Loucy (cell line): ENCODE measurements around the gene AEBP2.

ENCODE experiments used
- H2AFZ ChIP-seq: fragments of 200-600 bp; sonication (generic); 2 replicates; pipeline ENCODE4 v1.6.0; 2016; ENCODE audit warnings: antibody characterized with exemption, mild to moderate bottlenecking, low read length, moderate library complexity
- H3F3A ChIP-seq: fragments of 200-600 bp; 2 replicates; pipeline ENCODE4 v1.6.0; 2016; ENCODE audit warnings: antibody characterized with exemption, low read depth, mild to moderate bottlenecking
- H3K27me3 ChIP-seq: fragments of 200-600 bp; sonication (generic); 2 replicates; pipeline ENCODE4 v1.6.1; 2014; ENCODE audit warnings: low read length, mild to moderate bottlenecking; ENCODE audit not compliant: insufficient read depth, poor library complexity, severe bottlenecking
- H3K36me3 ChIP-seq: fragments of 200-600 bp; sonication (generic); 2 replicates; pipeline ENCODE4 v1.6.1; 2016; ENCODE audit warnings: low read length; ENCODE audit not compliant: insufficient read depth
- H3K4me1 ChIP-seq: fragments of 200-600 bp; sonication (generic); 2 replicates; pipeline ENCODE4 v1.5.1; 2014; ENCODE audit warnings: low read length, mild to moderate bottlenecking; ENCODE audit not compliant: insufficient read depth, poor library complexity, severe bottlenecking
- H3K4me2 ChIP-seq: fragments of 200-600 bp; sonication (generic); 2 replicates; pipeline ENCODE4 v1.6.0; 2014; ENCODE audit warnings: antibody characterized with exemption, low read length, low read depth, mild to moderate bottlenecking; ENCODE audit not compliant: poor library complexity, severe bottlenecking
- H3K4me3 ChIP-seq: fragments of 200-600 bp; sonication (generic); 2 replicates; pipeline ENCODE4 v1.5.1; 2014; ENCODE audit warnings: low read length, mild to moderate bottlenecking, mixed read lengths; ENCODE audit not compliant: poor library complexity, severe bottlenecking
- H3K79me2 ChIP-seq: fragments of 200-600 bp; sonication (generic); 2 replicates; pipeline ENCODE4 v1.6.1; 2014; ENCODE audit warnings: low read length; ENCODE audit not compliant: insufficient read depth
- H3K9ac ChIP-seq: fragments of 200-600 bp; sonication (generic); 2 replicates; pipeline ENCODE4 v1.6.0; 2014; ENCODE audit warnings: mild to moderate bottlenecking, low read depth, low read length, moderate library complexity; ENCODE audit not compliant: poor library complexity, severe bottlenecking
- H3K9me2 ChIP-seq: fragments of 200-600 bp; sonication (generic); replicated peaks from 2 replicates; pipeline ENCODE4 v1.6.1; 2016; ENCODE audit warnings: low read depth, low read length, mixed read lengths
- H3K9me3 ChIP-seq: fragments of 200-600 bp; sonication (generic); 2 replicates; pipeline ENCODE4 v1.6.1; 2014; ENCODE audit warnings: mild to moderate bottlenecking, antibody characterized with exemption, low read length, low read depth; ENCODE audit not compliant: insufficient read depth
- H4K20me1 ChIP-seq: fragments of 200-600 bp; sonication (generic); 2 replicates; pipeline ENCODE4 v1.6.0; 2014; ENCODE audit warnings: antibody characterized with exemption, low read length, mild to moderate bottlenecking; ENCODE audit not compliant: insufficient read depth, poor library complexity, severe bottlenecking
- CTCF ChIP-seq: fragments of 200-600 bp; sonication (generic); conservative IDR thresholded peaks from 2 replicates; pipeline ENCODE4 v1.5.1; 2014; ENCODE audit warnings: mild to moderate bottlenecking, antibody characterized with exemption, low read length
- EZH2phosphoT487 ChIP-seq: fragments of 200-600 bp; IDR thresholded peaks from 2 replicates; pipeline ENCODE4 v1.6.1; 2018; ENCODE audit warnings: antibody characterized with exemption, mild to moderate bottlenecking, moderate library complexity, borderline replicate concordance

The AEBP2 gene

GRCh38 chr12:19402211-19402610 lies 37.1 kb upstream of the AEBP2 start:
- Histone ChIP-seq H3K36me3 (no peaks in the 10 kb centered on the region), H2AFZ (no peak overlapping the region), H3K9ac (no peak overlapping the region), H4K20me1 (no peaks in the 10 kb centered on the region), H3K79me2 (no peaks in the 10 kb centered on the region), H3K9me2 (no peaks in the 10 kb centered on the region), H3F3A (no peaks in the 10 kb centered on the region), H3K9me3 (no peaks in the 10 kb centered on the region), H3K4me1 (no peaks in the 10 kb centered on the region), H3K27me3 (no peaks in the 10 kb centered on the region), H3K4me3 (no peak overlapping the region), H3K4me2 (no peak overlapping the region)
- TF ChIP-seq EZH2phosphoT487, result no peak
- TF ChIP-seq CTCF, result no peak

DNA sequence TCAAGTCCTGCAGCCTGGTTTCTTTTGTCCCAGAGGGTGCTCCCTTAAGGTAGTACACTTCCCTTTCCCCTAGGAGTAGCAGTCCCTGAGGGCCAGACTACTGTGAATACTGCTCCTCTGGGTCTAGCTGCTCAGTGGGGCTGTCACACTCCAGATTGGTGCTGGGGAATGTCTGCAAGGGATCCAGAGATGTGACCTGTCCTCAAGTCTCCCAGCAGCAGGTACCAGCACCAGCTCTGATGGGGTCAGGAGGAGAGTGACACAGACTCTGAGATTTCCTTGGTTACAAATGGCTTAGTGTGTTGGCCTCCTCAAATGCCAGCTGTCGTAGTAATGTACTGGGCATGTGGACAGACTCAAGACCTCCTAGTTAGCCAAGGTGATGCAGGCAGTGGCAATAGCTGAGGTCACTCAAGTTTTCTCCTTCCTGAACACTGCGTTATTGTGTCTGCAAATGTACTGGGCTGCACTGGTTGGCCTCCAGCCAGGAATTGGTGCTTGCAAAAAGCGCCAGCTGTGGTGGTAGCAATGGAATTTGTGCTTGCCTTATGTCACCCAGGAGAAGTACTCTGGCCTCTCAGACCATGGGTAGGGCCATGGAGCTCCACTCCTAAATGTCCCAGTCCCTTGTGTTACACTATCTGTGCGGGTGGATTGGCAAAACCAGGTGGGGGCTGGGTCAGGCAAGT lies 36.4 kb upstream of the AEBP2 start:
- no peaks in the 10 kb centered on the region for H3K9me2 ChIP-seq
- no peaks in the 10 kb centered on the region for H3K79me2 ChIP-seq
- H4K20me1 ChIP-seq, result no peaks in the 10 kb centered on the region
- no peak overlapping the region for H2AFZ ChIP-seq
- H3K27me3 ChIP-seq, result no peaks in the 10 kb centered on the region
- H3F3A ChIP-seq, result no peaks in the 10 kb centered on the region
- no peaks in the 10 kb centered on the region for H3K36me3 ChIP-seq
- no peaks in the 10 kb centered on the region for H3K4me1 ChIP-seq
- H3K4me2 ChIP-seq, result no peak overlapping the region
- no peak overlapping the region for H3K4me3 ChIP-seq
- no peak overlapping the region for H3K9ac ChIP-seq
- TF ChIP-seq CTCF (no peak), EZH2phosphoT487 (no peak)
- no peaks in the 10 kb centered on the region for H3K9me3 ChIP-seq

DNA sequence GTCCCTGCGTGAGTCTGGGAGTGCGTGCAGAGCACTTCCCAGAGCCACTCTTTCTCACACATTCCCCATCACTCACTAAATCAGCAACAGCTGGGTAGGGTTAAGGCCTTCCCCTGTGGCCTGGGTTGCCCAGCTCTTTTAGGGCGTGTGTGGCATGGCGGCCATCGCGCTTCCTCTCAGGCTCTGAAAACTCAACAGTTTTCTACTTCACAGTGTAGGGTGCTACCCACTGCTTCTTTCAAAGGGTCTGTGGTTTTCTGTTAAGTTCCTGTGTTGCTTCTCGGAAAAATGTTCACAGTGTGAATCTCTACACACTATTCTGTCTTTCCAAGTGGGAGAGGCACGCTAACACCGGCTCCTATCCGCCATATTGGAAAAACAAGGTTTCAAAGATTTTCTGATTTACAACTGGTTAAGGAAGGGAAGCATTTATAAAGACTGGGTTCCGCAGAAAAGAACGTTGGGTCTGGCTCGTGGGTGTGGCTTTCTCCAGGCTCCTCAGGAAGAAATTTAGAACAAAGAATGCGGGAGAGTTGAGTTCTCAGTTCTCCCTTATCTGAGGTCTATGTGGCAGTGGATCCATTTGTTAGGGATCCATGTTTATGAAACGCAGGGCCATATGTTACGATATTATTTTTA lies 34.9 kb upstream of the AEBP2 start:
- Histone ChIP-seq H3F3A (no peaks in the 10 kb centered on the region), H2AFZ (0 out of 2 replicates have a peak overlapping the region, but pooled peaks have one; percentile 36), H3K27me3 (no peaks in the 10 kb centered on the region), H3K9ac (no peak overlapping the region), H4K20me1 (no peaks in the 10 kb centered on the region), H3K4me3 (no peak overlapping the region), H3K36me3 (no peaks in the 10 kb centered on the region), H3K9me3 (no peaks in the 10 kb centered on the region), H3K79me2 (no peaks in the 10 kb centered on the region), H3K4me2 (no peak overlapping the region), H3K4me1 (no peaks in the 10 kb centered on the region), H3K9me2 (no peaks in the 10 kb centered on the region)
- no peak for TF ChIP-seq EZH2phosphoT487
- no peak for TF ChIP-seq CTCF
